Kidney (tissue), 14 donors: ENCODE data around the gene UTP3. TPM values are rescaled to one million over a fixed set of nuclear protein-coding genes. Genes with fewer than 3 reads are reported as not detected.
"Not testable (repeated sequence)": the region's sequence is repeated elsewhere in the genome, so short reads cannot be mapped to it uniquely, and the experiment has no call there.

ENCODE experiments used
- DNase-seq, 5 donors: peaks; one replicate each; pipeline ENCODE4 v3.0.0-alpha.2; 2013 to 2020
- FAIRE-seq: peaks from 2 replicates; lab custom pipeline; 2012; peaks lifted over from hg19 to GRCh38; lab: Jason Lieb, UNC
- H3K27ac ChIP-seq, 2 donors: one replicate each; pipeline ENCODE4 v1.7.0; 2013; ENCODE audit warnings: low read depth in 2 of 2, low read length in 2 of 2, inconsistent platforms in 1 of 2
- H3K27me3 ChIP-seq: one replicate; pipeline ENCODE4 v1.7.1; 2013; ENCODE audit warnings: low read length, inconsistent platforms; ENCODE audit not compliant: control insufficient read depth, insufficient read depth
- H3K36me3 ChIP-seq, 3 donors: one replicate each; pipeline versions ENCODE4 v1.7.0 to v1.7.1; 2013; ENCODE audit warnings: low read length in 3 of 3, control low read depth in 1 of 3, inconsistent platforms in 1 of 3; ENCODE audit not compliant: insufficient read depth in 3 of 3, control insufficient read depth in 2 of 3
- H3K4me1 ChIP-seq, 3 donors: one replicate each; pipeline versions ENCODE4 v1.7.0 to v1.7.1; 2013; ENCODE audit warnings: low read length in 3 of 3, inconsistent platforms in 1 of 3, low read depth in 1 of 3; ENCODE audit not compliant: control insufficient read depth in 2 of 3, insufficient read depth in 2 of 3
- H3K4me3 ChIP-seq, 3 donors: one replicate each; pipeline versions ENCODE4 v1.7.0 to v1.8.1; 2013; ENCODE audit warnings: low read length in 3 of 3, control low read depth in 1 of 3, inconsistent platforms in 1 of 3
- H3K9ac ChIP-seq, 3 donors: one replicate each; pipeline versions ENCODE4 v1.7.0 to v1.7.1; 2013; ENCODE audit warnings: low read length in 3 of 3, control low read depth in 1 of 3, inconsistent platforms in 1 of 3
- H3K9me3 ChIP-seq, 3 donors: one replicate each; pipeline versions ENCODE4 v1.7.0 to v1.7.1; 2013; ENCODE audit warnings: low read length in 3 of 3, control low read depth in 1 of 3, inconsistent platforms in 1 of 3; ENCODE audit not compliant: control insufficient read depth in 2 of 3, insufficient read depth in 1 of 3
- CTCF ChIP-seq: IDR thresholded peaks from 3 replicates; pipeline ENCODE4 v1.5.1; 2012; ENCODE audit warnings: mild to moderate bottlenecking, moderate library complexity, borderline replicate concordance; ENCODE audit not compliant: insufficient read depth; ENCODE audit errors: extremely low read depth
- intact Hi-C: fragments of 100-400 bp; cut with DNase I; formaldehyde crosslinking; loops from one replicate; pipeline ENCODE4 v1.11.1; 2022
- polyA plus RNA-seq: library from polyadenylated mRNA; stranded (reverse); fragments of 350-450 nt; fragmentation: Illumina TruSeq; extraction: RNeasy Lipid Tissue Mini Kit (QIAGEN cat#74804); gene quantifications from one replicate; pipeline ENCODE4 v1.2.3, GENCODE V29; 2014; ENCODE audit warnings: low read depth, low replicate concordance; ENCODE audit not compliant: insufficient read depth
- total RNA-seq: library from RNA; stranded (reverse); fragmentation: NEBNext Ultra II Directional; extraction: Animal tissue kit (Norgen Biotek cat#: 25700); gene quantifications from one replicate; pipeline ENCODE4 v1.2.1, GENCODE V29; 2021
- donor health status: control.
- donor health status: control.
- donor health status: control.
- donor health status: control.
- donor health status: control.
- donor health status: DM: yes; HTN: yes; CAD: no.
- donor health status: Normal renal cell carcinoma (clear cell type).

Gene UTP3
- total and polyA plus RNA-seq, 2 donors from 2014 or later: 25.8 to 28.6 TPM

GRCh38 chr4:70724463-70724862, 36.1 kb downstream of the UTP3 start:
- no peak for FAIRE-seq
- no peak overlapping the region for H3K4me3 ChIP-seq
- intact Hi-C loops: no loop called here
- TF ChIP-seq CTCF: no peak
- H3K27me3 ChIP-seq: no peaks in the 10 kb centered on the region
- peaks cover 0 to 2% (median 0%) of the 10 kb centered on the region in 3 donors for H3K36me3 ChIP-seq
- H3K4me1 ChIP-seq: peaks cover 0 to 8% (median 0%) of the 10 kb centered on the region in 3 donors
- H3K27ac ChIP-seq: no peak overlapping the region
- no peaks in the 10 kb centered on the region for H3K9me3 ChIP-seq
- DNase-seq: no peak
- no peak overlapping the region for H3K9ac ChIP-seq

GRCh38 chr4:70725633-70726032, 37.3 kb downstream of the UTP3 start:
- no peak overlapping the region for H3K27ac ChIP-seq
- TF ChIP-seq CTCF: no peak
- intact Hi-C loops: no loop called here
- H3K4me3 ChIP-seq: no peak overlapping the region
- DNase-seq: no peak
- H3K9me3 ChIP-seq: no peaks in the 10 kb centered on the region
- H3K36me3 ChIP-seq: peaks cover 0 to 2% (median 0%) of the 10 kb centered on the region in 3 donors
- peaks cover 0 to 6% (median 0%) of the 10 kb centered on the region in 3 donors for H3K4me1 ChIP-seq
- FAIRE-seq: no peak
- H3K9ac ChIP-seq: no peak overlapping the region
- H3K27me3 ChIP-seq: no peaks in the 10 kb centered on the region

GRCh38 chr4:70726515-70726914, 38.2 kb downstream of the UTP3 start:
- H3K4me3 ChIP-seq, H3K9ac ChIP-seq, DNase-seq, FAIRE-seq, H3K36me3 ChIP-seq, intact Hi-C loops, H3K4me1 ChIP-seq, H3K27ac ChIP-seq, H3K9me3 ChIP-seq, H3K27me3 ChIP-seq: not testable (repeated sequence)

- no peak for TF ChIP-seq CTCF
Observed at GRCh38 chr4:70728091-70728490, 39.8 kb downstream of the UTP3 start.

GRCh38 chr4:70732878-70733277, 44.5 kb downstream of the UTP3 start:
- H3K9me3 ChIP-seq, DNase-seq, H3K27me3 ChIP-seq, H3K4me1 ChIP-seq, intact Hi-C loops, H3K27ac ChIP-seq, H3K36me3 ChIP-seq, H3K4me3 ChIP-seq, FAIRE-seq, H3K9ac ChIP-seq: not testable (repeated sequence)

More at GRCh38 chr4:70728091-70728490, 39.8 kb downstream of the UTP3 start:
- Histone ChIP-seq H3K27ac (no peak overlapping the region), H3K27me3 (no peaks in the 10 kb centered on the region), H3K9ac (no peak overlapping the region), H3K4me3 (no peak overlapping the region), H3K4me1 (no peaks in the 10 kb centered on the region), H3K36me3 (peaks cover 0 to 2% (median 0%) of the 10 kb centered on the region in 3 donors), H3K9me3 (no peaks in the 10 kb centered on the region)
- intact Hi-C loops: no loop called here
- no peak for DNase-seq
- no peak for FAIRE-seq
